ENCODE results near the gene KCNC4.
A peak's percentile ranks its signal among the peaks of the same experiment; 100 is the strongest.

Gene KCNC4

DNA sequence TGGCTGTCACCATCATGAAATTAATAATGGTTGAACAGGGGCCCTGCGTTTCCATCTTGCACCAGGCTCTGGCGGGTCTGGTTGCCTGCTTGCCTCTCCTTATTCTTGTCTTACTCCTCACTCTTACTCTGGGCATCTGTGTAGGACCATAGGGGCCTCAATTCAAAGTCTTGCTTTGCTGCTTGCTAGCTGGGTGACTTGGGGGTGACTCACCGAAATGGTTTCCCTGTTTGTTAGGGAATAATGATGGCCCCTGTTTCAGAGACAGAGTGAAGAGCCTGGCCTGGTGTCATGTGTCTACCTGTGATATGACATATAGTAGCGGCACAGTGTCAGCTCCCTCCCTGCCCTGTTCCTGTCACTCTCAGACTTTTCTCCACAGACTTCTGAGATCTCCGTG, 24.6 kb downstream of the KCNC4 start:
- no peak for DNase-seq

DNA sequence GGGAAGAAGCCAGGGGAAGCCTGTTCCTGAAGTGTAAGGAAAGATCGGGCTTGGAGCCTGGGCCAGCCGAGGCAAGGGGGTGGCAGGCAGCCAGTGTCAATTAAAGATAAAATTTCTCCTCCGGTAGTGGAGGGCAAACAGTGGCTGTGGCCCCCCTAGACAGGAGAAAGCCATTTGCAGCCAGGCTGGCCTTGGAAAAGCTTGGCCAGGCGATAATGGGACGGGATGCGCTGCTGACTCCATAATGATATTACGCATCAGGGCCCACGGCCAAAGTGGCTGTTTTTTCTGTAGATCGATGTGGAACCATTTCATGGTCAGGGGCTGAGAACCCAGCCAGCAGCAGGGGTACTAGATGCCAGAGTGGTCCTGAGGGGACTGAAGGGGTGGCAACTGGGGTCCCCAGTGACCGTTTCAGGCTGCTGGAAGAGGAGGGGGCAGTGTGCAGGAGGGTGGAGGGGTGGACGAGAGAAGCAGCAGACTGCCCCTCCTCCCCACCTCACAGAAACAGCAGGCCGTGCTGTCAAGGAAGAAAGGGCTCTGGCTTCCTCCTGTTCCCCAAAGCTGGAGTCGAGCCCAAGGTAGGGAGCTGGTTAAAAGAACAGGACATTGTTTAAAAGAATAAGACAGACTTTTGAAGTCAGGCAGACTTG, 25.2 kb downstream of the KCNC4 start:
- DNase-seq = peak; percentile 29

- no peak for DNase-seq
Measured at GRCh38 chr1:110235834-110236682, 25.9 kb downstream of the KCNC4 start.

GRCh38 chr1:110237386-110238152, 27.5 kb downstream of the KCNC4 start:
- no peak for DNase-seq

DNA sequence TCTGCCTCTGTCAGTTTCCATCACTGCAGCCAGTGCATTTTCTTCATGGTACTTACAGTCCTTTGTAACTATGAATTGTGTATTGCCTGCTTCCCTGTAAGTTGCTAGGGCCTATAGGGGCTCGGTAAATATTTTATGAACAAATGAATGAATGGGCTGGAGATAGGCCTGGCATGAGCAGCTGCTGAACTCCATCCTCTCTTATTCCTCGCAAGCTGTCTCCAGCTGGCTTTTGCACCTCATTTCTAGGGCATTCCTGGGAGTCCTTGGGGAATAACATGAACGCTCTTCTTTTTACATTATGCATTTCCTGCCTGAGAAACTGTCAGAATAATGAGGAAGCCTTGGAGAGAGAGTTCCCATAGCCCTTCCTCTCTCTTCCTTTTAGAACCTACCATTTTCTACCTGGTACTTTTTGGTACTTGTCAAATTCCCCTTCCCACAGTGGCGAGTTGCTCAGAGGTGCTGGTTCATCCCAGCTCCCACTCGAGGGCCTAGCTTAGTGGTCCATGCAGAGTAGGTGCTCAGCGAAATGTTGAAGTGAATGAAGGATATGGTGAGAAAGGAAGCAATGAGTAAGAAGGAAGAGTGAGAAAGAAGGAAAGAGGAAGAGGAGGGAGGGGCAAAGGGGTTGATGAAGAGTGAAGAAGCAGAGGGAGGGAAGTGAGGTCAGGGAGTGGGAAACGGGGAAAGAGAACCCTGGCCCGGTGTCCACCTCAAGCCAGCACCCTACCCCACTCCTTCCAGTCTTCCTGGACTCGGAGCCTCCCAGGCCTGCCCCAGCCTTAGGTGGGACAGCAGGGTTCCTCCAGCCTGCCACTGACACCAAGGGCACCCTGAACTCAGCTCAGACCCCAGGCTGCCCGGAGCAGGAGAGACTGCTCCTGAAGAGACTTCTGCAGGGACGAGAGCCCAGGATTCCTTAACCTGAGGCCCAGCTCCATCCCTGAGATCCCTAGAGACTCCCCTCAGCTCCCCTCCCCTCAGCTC, 29.6 kb downstream of the KCNC4 start:
- no peak for DNase-seq

GRCh38 chr1:110240476-110241210, 30.5 kb downstream of the KCNC4 start:
- no peak for DNase-seq

GRCh38 chr1:110241516-110241915, 31.4 kb downstream of the KCNC4 start:
- no peak for DNase-seq

DNA sequence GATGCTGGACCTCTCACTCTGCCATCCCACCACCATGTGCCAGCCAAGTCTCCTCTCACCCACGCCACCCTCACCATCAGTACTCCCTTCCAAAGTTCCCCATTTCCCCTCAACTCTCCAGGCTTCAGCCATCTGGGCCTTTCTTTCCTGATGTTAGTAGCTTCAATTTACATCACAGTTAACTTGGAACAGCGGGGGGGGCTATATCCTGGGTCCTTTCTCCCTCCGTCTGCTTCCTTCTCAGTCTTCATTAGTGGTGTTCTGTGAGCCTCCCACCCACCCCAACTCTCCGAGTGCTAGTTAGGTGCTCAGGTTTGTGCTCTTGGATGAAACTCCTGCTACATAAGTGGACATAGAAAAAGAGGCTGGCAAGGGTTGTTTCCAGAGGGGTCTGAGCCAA, 31.9 kb downstream of the KCNC4 start:
- no peak for DNase-seq

DNA sequence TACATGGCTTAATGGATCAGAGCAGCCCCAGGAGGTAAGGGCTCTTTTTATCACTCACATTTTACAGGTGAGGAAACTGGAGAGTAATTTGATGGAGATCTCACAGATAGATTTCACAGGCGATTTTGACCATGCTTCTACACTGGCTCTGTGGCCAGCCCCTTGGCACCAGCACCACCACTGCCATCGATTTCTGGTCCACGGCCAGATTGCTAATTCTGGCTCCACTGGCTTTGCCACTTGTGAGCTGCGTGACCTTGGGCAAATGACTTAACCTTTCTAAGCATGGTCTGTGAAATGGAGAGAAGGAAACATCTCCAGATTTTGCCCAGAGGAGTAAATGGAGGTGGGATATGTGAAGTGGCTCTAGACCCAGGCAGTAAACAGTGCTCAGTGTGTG, 32.6 kb downstream of the KCNC4 start:
- DNase-seq = no peak

- DNase-seq = no peak
Measured at GRCh38 chr1:110243146-110243545, 33.0 kb downstream of the KCNC4 start.

DNA sequence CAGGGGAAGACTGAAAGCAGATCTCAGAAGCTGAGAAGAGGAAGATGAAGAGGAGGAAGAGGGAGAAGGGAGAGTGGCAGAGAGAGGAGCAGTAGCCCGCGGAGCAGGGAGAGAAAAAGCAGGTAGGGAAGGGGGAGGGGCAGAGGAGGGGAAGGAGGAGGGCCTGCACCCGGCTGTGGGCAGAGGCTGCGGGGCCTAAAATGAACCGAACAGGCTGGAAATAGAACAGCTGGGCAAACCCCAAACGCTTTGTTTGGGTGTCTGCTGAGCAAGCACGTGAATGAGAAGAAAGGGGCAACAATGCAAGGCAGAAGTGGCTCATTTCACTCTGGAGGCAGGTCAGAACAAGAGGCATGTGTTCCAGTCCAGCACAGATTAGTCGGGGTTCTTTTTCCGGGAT, 33.5 kb downstream of the KCNC4 start:
- DNase-seq = no peak

- no peak for DNase-seq
Measured at GRCh38 chr1:110245876-110246620, 35.9 kb downstream of the KCNC4 start.

GRCh38 chr1:110248746-110249145, 38.6 kb downstream of the KCNC4 start:
- no peak for DNase-seq

- DNase-seq = no peak
Measured at GRCh38 chr1:110249256-110249655, 39.1 kb downstream of the KCNC4 start.

GRCh38 chr1:110250008-110250407, 39.9 kb downstream of the KCNC4 start:
- DNase-seq = no peak

DNA sequence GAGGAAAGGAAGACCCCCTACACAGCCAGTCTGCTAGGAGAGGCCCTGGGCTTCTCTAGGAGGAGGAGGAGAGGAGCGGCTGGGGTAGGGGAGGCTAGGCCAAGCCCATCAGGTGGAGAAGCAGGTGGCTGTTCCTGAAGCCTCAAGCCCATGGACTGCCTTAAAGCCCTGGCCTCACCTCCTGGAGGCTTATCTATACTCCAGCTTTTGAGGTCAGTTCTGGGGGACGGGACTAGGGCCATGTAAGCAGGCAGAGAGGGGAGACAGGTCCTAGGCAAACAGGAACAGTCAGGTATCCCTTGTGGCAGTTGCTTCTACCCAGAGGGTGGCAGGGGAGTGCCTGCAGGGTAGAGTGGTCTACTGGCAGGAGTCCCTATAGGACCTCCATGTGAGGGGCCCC, 40.6 kb downstream of the KCNC4 start:
- DNase-seq = no peak

GRCh38 chr1:110253213-110253612, 43.1 kb downstream of the KCNC4 start:
- DNase-seq = no peak

- DNase-seq = no peak
Measured at GRCh38 chr1:110254604-110255391, 44.7 kb downstream of the KCNC4 start.

- DNase-seq = peak; percentile 28
Measured at GRCh38 chr1:110255392-110255787, 45.3 kb downstream of the KCNC4 start.

DNA sequence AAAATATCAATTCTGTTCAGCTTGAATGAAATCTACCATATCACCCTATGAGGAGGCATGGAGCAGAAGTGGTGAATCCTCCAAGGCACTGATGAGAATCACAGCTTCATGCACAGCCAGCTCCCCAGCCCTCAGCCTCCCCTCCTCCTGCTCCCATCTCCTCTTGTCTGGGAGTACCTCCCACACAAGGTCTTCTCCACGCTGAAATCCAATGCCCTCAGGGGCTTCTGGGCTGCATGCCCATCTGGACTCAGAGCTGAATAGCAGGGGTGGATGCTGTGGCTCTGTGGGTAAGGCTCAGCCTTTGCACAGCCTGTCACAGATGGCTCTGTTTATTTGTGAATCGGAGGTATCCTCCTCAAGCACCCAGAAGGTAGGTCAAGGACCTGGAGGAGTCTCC, 48.6 kb downstream of the KCNC4 start:
- DNase-seq = no peak
